ENCODE results near the gene S100A2. TPM values are rescaled to one million over a fixed set of nuclear protein-coding genes. Genes with fewer than 3 reads are reported as not detected.

S100A2 gene
- total and polyA plus RNA-seq, 2 of the 8 experiments (the other 6 are each of a cell fraction or from before 2014, with no cell fraction given): 0.86 TPM; not detected in 1

- H3K79me1 ChIP-seq (ENCODE audit: low read depth, low read length): no peaks in the 10 kb centered on the region
- H2BK20ac ChIP-seq (ENCODE audit: low read length): no peak overlapping the region
- H4K91ac ChIP-seq (replicated peaks; ENCODE audit: insufficient read length, low read length): no peak overlapping the region
- H3K23ac ChIP-seq (ENCODE audit: insufficient read length): no peak overlapping the region
- no peak overlapping the region for H2BK12ac ChIP-seq (ENCODE audit: low read depth, low read length)
- no peaks in the 10 kb centered on the region for H3K9me3 ChIP-seq (ENCODE audit: insufficient read depth in 2 of 2, low read depth in 1 of 2, low read length in 1 of 2)
- no peak for TF ChIP-seq CEBPB (IDR thresholded peaks at IDR 0.05; ENCODE audit: low read depth, low read length)
- no peak for TF ChIP-seq POLR2AphosphoS5 (IDR thresholded peaks at IDR 0.05; ENCODE audit: low read depth, low read length)
- TF ChIP-seq CHD1 (IDR thresholded peaks at IDR 0.05; ENCODE audit: low read depth, low read length): no peak
- TF ChIP-seq USF2 (IDR thresholded peaks at IDR 0.05; ENCODE audit: low read length): no peak
- no peak for TF ChIP-seq NRF1 (IDR thresholded peaks at IDR 0.05; ENCODE audit: low read depth, low read length)
- no peak for TF ChIP-seq RNF2 (IDR thresholded peaks at IDR 0.05; ENCODE audit: borderline replicate concordance, low read depth, low read length, missing control alignments, poor library complexity, severe bottlenecking)
- no peak for TF ChIP-seq EP300 (IDR thresholded peaks at IDR 0.05; ENCODE audit: borderline replicate concordance in 1 of 2, low read depth in 2 of 2, low read length in 2 of 2)
- POLR2A ChIA-PET (ENCODE audit: partially characterized antibody): interaction anchor here (1.5 kb wide), 1 partner anchor 10 kb away, joined by 6 read pairs; no protein-coding TSS in a partner anchor
- no peak overlapping the region for H3K14ac ChIP-seq (ENCODE audit: insufficient read length)
- no peak overlapping the region for H3K4me3 ChIP-seq (ENCODE audit: extremely low read depth in 1 of 4, insufficient read depth in 2 of 4, low read depth in 3 of 4, low read length in 4 of 4)
- H2AK5ac ChIP-seq (ENCODE audit: low read depth, low read length): no peak overlapping the region
- WGBS, 2 experiments (ENCODE audit: extremely low coverage in 1 of 2, insufficient coverage in 1 of 2, insufficient read length in 1 of 2, insufficient replicate concordance in 2 of 2, low coverage in 1 of 2, low lambda C conversion rate in 2 of 2, missing lambda C conversion rate in 1 of 2): 71% methylated on average over 1 of the region's 1 CpG; no CpG with 5 or more reads in 1 of the 2 experiments
- H3K27ac ChIP-seq (ENCODE audit: low read depth, low read length): no peak overlapping the region
- H4K20me1 ChIP-seq (replicated peaks in 1 of 2; ENCODE audit: control insufficient read depth in 1 of 2, insufficient read depth in 2 of 2, low read length in 2 of 2): no peaks in the 10 kb centered on the region
- no peak overlapping the region for H3K4me2 ChIP-seq (ENCODE audit: insufficient read depth in 1 of 2, low read depth in 2 of 2, low read length in 2 of 2)
- no peak overlapping the region for H3K4ac ChIP-seq (replicated peaks; ENCODE audit: insufficient read length, low read depth, low read length)
- DNase-seq (ENCODE audit: low read depth in 1 of 2, low spot score in 2 of 2) (no peak), FAIRE-seq (no peak)
- H3K36me3 ChIP-seq (ENCODE audit: control insufficient read depth in 2 of 4, insufficient read depth in 4 of 4, low read length in 3 of 4): no peaks in the 10 kb centered on the region
- no peak overlapping the region for H4K8ac ChIP-seq (ENCODE audit: extremely low read depth, insufficient read depth, low read length)
- CTCF ChIA-PET (ENCODE audit: partially characterized antibody): interaction anchor here (1.6 to 4.4 kb wide), 5 partner anchors 12 to 71 kb away, joined by 5 to 20 read pairs (median 12); partner anchors contain the start of gene S100A13
- H2BK15ac ChIP-seq (ENCODE audit: low read length): no peak overlapping the region
- no peak overlapping the region for H4K5ac ChIP-seq (ENCODE audit: insufficient read length, low read depth, low read length)
- H2BK120ac ChIP-seq (replicated peaks; ENCODE audit: low read depth, low read length): no peak overlapping the region
- H3K9ac ChIP-seq (replicated peaks in 1 of 4; ENCODE audit: extremely low read depth in 1 of 4, low read depth in 3 of 4, low read length in 3 of 4): no peak overlapping the region
- no peak overlapping the region for H2BK5ac ChIP-seq (ENCODE audit: low read depth, low read length)
- H3K4me1 ChIP-seq (replicated peaks in 1 of 4; ENCODE audit: control insufficient read depth in 3 of 4, insufficient read depth in 4 of 4, low read length in 3 of 4): no peaks in the 10 kb centered on the region; a peak in 1 of 7 replicates
- H3K18ac ChIP-seq (ENCODE audit: extremely low read depth, low read length): no peak overlapping the region
- H2AFZ ChIP-seq (ENCODE audit: low read length): no peak overlapping the region
- no peak overlapping the region for H3K56ac ChIP-seq (replicated peaks; ENCODE audit: insufficient read length, low read depth, low read length)
- no peaks in the 10 kb centered on the region; a peak in 2 of 7 replicates for H3K27me3 ChIP-seq (replicated peaks in 1 of 4; ENCODE audit: control insufficient read depth in 3 of 4, extremely low read depth in 1 of 4, insufficient read depth in 3 of 4, low read length in 3 of 4)
- no peaks in the 10 kb centered on the region for H3K79me2 ChIP-seq (ENCODE audit: control insufficient read depth in 1 of 2, insufficient read depth in 2 of 2, low read length in 2 of 2)
- no peaks in the 10 kb centered on the region for H3K23me2 ChIP-seq (ENCODE audit: low read depth, low read length)
Observed at GRCh38 chr1:153556348-153556747, 9.3 kb downstream of the S100A2 start.
